OCI-LY7 (cell line): ENCODE measurements around the gene IRF7. TPM values are rescaled to one million over a fixed set of nuclear protein-coding genes. Genes with fewer than 3 reads are reported as not detected.

Experiments used
- BruUV-seq: library from RNA; stranded (reverse); fragments of 400-500 nt; replicated peaks from 2 replicates; lab custom pipeline; 2021; lab: Mats Ljungman, UMichigan
- CTCF ChIA-PET: fragments of 300-600 bp; sonication (Branson Sonifier 250); formaldehyde crosslinking; loops from one replicate; lab custom pipeline; 2022; ENCODE audit warnings: antibody characterized with exemption; ENCODE audit not compliant: unreplicated experiment; lab: Charles Lee
- POLR2A ChIA-PET: fragments of 300-600 bp; sonication (Branson Sonifier 250); formaldehyde crosslinking; loops from one replicate; lab custom pipeline; 2022; ENCODE audit warnings: antibody characterized with exemption; lab: Charles Lee
- DNase-seq: peaks from one replicate; pipeline ENCODE4 v3.0.0-alpha.2; 2015; ENCODE audit warnings: low spot score
- H2AFZ ChIP-seq: fragments of 200-600 bp; sonication (generic), shearing (Covaris generic); 2 replicates; pipeline ENCODE4 v1.6.1; 2014; ENCODE audit warnings: mild to moderate bottlenecking, antibody characterized with exemption, low read length, moderate library complexity
- H3K27ac ChIP-seq: fragments of 200-600 bp; sonication (generic); 2 replicates; pipeline ENCODE4 v1.5.1; 2014; ENCODE audit warnings: mixed run types, low read depth, mild to moderate bottlenecking, moderate library complexity, low read length, inconsistent platforms; ENCODE audit not compliant: poor library complexity, severe bottlenecking
- H3K36me3 ChIP-seq: fragments of 200-600 bp; sonication (generic); 2 replicates; pipeline ENCODE4 v1.6.1; 2014; ENCODE audit warnings: mild to moderate bottlenecking, antibody characterized with exemption, low read length, moderate library complexity, mixed read lengths; ENCODE audit not compliant: insufficient read depth
- H3K4me1 ChIP-seq: fragments of 200-600 bp; sonication (generic); 2 replicates; pipeline ENCODE4 v1.5.1; 2014; ENCODE audit warnings: mild to moderate bottlenecking, low read length; ENCODE audit not compliant: insufficient read depth, poor library complexity, severe bottlenecking
- H3K4me2 ChIP-seq: fragments of 200-600 bp; sonication (generic); 2 replicates; pipeline ENCODE4 v1.6.1; 2014; ENCODE audit warnings: mild to moderate bottlenecking, low read length
- H3K4me3 ChIP-seq: fragments of 200-600 bp; sonication (generic); 2 replicates; pipeline ENCODE4 v1.5.1; 2014; ENCODE audit warnings: mild to moderate bottlenecking, low read depth, low read length; ENCODE audit not compliant: poor library complexity, severe bottlenecking
- H3K79me2 ChIP-seq: fragments of 200-600 bp; sonication (generic); 2 replicates; pipeline ENCODE4 v1.6.1; 2016; ENCODE audit warnings: low read depth, mild to moderate bottlenecking, low read length, moderate library complexity, mixed read lengths; ENCODE audit not compliant: insufficient read depth
- H3K9me2 ChIP-seq: fragments of 200-600 bp; sonication (generic); 2 replicates; pipeline ENCODE4 v1.6.1; 2016; ENCODE audit warnings: mild to moderate bottlenecking, low read length, mixed read lengths; ENCODE audit not compliant: insufficient read depth
- H3K9me3 ChIP-seq: fragments of 200-600 bp; sonication (generic); 2 replicates; pipeline ENCODE4 v1.6.1; 2014; ENCODE audit warnings: mild to moderate bottlenecking, mixed run types, low read length, mixed read lengths
- H4K20me1 ChIP-seq: fragments of 200-600 bp; sonication (generic); 2 replicates; pipeline ENCODE4 v1.6.1; 2014; ENCODE audit warnings: mild to moderate bottlenecking, antibody characterized with exemption, low read length, moderate library complexity, mixed read lengths; ENCODE audit not compliant: insufficient read depth
- EZH2phosphoT487 ChIP-seq: fragments of 200-600 bp; sonication (generic); IDR thresholded peaks from 2 replicates; pipeline ENCODE4 v1.6.1; 2018; ENCODE audit warnings: low read depth, borderline replicate concordance, mild to moderate bottlenecking, mixed run types, antibody characterized with exemption, low read length, moderate library complexity, mixed read lengths
- intact Hi-C: fragments of 100-400 bp; cut with micrococcal nuclease; formaldehyde crosslinking; loops from one replicate; pipeline ENCODE4 v1.10.0; 2022; ENCODE audit not compliant: unreplicated experiment
- total RNA-seq, 2 experiments: library from RNA; depleted of rRNA in 1 of 2; stranded (reverse); fragments of >200 nt in 1 of 2; shearing (Covaris generic) in 1 of 2; gene quantifications; 2 replicates each; pipeline ENCODE4 v1.2.3, GENCODE V29; 2014 to 2022
- TF ChIP-seq, protein P1 (sequence below): fragments of 200-600 bp; sonication (generic); conservative IDR thresholded peaks from 2 replicates; pipeline ENCODE4 v1.5.1; 2014; ENCODE audit warnings: mild to moderate bottlenecking, antibody characterized with exemption, low read length, moderate library complexity, mixed read lengths

The IRF7 gene
- total RNA-seq, 2 experiments from 2014 or later = 15.8 to 18.7 TPM

DNA sequence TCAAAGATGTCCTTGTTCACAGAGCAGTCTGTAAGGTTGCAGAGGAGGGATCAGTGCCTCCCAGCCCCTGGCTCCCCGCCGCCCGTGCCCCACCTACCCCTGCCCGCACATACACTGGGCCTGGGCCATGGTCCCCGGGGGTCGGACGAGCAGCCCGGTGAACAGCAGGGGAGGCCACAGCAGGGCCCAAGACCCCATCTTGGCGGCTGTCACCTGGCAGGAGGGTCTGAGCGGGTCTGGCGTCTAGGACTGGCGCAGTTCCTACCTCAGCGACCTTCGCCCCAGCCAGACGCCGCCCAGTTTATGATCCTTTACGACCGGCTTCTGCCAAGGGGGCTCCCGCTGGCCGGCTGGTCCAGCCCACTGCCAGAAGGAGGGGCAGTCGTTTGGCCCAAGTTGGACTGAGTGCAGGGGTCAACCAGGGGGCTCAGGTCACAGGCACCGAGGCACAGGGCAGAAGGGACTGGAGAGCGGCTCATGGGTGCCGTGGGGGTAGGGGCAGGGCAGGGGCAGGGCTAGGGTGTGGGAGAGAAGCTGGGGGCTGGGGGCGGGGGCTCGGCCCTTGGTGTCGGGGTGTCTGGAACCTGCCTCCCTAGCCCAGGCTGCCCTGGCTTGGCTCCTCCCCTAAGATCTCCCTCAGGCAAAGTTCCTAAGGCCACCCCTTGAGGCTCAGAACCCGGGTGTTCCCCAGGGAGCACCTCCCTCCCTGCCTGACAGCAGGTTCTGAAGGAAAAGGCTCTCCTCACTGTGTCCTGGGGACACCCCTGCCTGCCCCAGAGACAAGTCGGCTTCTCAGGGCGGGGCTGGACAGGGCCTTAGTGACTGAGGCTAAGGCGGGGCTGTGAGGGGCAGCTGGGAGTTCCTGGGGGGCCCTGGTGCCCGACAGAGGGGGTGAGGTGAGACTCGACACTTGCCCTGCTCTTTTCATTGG is 9.2 kb upstream of the IRF7 start, which contains the start of gene CDHR5:
Gene CDHR5, minus strand, starts transcription at position 251 of the 931 bp plus-strand sequence. Its CDS starts 53 bp downstream, at position 198.
- H3K9me2 ChIP-seq = no peaks in the 10 kb centered on the region
- no peaks in the 10 kb centered on the region for H3K9me3 ChIP-seq
- H2AFZ ChIP-seq = no peak within 1 kb of the TSS
- no TSS peak for BruUV-seq
- ChIA-PET CTCF (no interaction called here), POLR2A (interaction anchor here (1.0 kb wide), 1 partner anchor 47 kb away, joined by 3 read pairs; no protein-coding TSS in a partner anchor)
- no peak within 1 kb of the TSS for H3K27ac ChIP-seq
- no peaks in the 10 kb centered on the region for H4K20me1 ChIP-seq
- no peaks in the 10 kb centered on the region for H3K36me3 ChIP-seq
- no peak for DNase-seq
- intact Hi-C loops = no loop called here
- TF ChIP-seq EZH2phosphoT487 = no peak
- TF ChIP-seq, protein P1, sequence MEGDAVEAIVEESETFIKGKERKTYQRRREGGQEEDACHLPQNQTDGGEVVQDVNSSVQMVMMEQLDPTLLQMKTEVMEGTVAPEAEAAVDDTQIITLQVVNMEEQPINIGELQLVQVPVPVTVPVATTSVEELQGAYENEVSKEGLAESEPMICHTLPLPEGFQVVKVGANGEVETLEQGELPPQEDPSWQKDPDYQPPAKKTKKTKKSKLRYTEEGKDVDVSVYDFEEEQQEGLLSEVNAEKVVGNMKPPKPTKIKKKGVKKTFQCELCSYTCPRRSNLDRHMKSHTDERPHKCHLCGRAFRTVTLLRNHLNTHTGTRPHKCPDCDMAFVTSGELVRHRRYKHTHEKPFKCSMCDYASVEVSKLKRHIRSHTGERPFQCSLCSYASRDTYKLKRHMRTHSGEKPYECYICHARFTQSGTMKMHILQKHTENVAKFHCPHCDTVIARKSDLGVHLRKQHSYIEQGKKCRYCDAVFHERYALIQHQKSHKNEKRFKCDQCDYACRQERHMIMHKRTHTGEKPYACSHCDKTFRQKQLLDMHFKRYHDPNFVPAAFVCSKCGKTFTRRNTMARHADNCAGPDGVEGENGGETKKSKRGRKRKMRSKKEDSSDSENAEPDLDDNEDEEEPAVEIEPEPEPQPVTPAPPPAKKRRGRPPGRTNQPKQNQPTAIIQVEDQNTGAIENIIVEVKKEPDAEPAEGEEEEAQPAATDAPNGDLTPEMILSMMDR = no peak
- H3K4me1 ChIP-seq = no peaks in the 10 kb centered on the region
- H3K79me2 ChIP-seq = no peaks in the 10 kb centered on the region
- H3K4me3 ChIP-seq = no peak within 1 kb of the TSS
- no peak within 1 kb of the TSS for H3K4me2 ChIP-seq

DNA sequence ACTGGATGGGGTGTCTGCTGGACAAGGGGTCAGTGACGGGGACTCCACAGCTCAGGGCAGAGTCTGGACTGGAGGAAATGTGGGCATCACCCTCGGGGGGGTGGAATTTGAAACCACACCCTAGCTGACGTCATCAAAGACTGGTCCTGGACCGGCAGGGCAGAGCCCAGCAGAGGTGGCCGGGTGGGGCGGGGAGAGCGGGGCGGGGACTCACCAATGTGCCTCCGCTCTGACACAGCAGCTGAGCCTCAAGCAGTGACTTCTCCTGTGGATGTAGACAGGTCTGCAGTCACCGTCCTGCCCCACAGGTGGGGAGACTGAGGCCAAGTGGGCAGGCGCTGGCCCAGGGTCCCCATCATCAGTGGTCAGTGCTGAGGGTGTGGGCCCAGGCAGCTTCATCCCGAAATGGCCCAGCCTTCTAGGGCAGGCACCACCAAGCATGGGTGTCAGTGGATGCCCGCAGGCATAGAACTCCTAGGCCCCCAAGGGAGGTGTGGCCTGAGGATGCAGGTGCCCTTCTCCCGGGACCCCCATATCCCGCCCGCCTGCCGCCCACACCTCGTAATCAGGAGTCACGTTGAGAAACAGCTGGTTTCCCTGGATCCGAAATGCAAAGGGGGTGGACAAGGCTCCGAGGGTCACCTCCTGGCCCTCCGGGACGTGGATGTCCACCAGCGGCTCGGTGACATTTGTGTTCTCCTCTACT is 8.4 kb upstream of the IRF7 start:
- ChIA-PET CTCF (no interaction called here), POLR2A (interaction anchor here (1.0 kb wide), 1 partner anchor 48 kb away, joined by 3 read pairs; no protein-coding TSS in a partner anchor)
- H3K4me2 ChIP-seq = no peak overlapping the region
- H4K20me1 ChIP-seq = no peaks in the 10 kb centered on the region
- H3K27ac ChIP-seq = no peak overlapping the region
- no peak overlapping the region for H2AFZ ChIP-seq
- BruUV-seq = no TSS peak
- no peaks in the 10 kb centered on the region for H3K4me1 ChIP-seq
- intact Hi-C loops = no loop called here
- no peaks in the 10 kb centered on the region for H3K9me2 ChIP-seq
- H3K79me2 ChIP-seq = no peaks in the 10 kb centered on the region
- H3K36me3 ChIP-seq = no peaks in the 10 kb centered on the region
- no peak for DNase-seq
- H3K9me3 ChIP-seq = no peaks in the 10 kb centered on the region
- H3K4me3 ChIP-seq = no peak overlapping the region
- TF ChIP-seq EZH2phosphoT487 = no peak
- TF ChIP-seq, protein P1 = no peak
